Thymus (tissue), 11 donors: ENCODE measurements around the gene PTGDR2. TPM values are rescaled to one million over a fixed set of nuclear protein-coding genes. Genes with fewer than 3 reads are reported as not detected.

Source experiments
- DNase-seq, 9 donors: peaks; one replicate each; pipeline ENCODE4 v3.0.0-alpha.2; 2013; ENCODE audit warnings: low spot score in 9 of 9, low read depth in 6 of 9, missing footprints in 1 of 9
- H3K27ac ChIP-seq, 2 donors: one replicate each; pipeline ENCODE4 v1.5.1; 2013; ENCODE audit warnings: control low read depth in 1 of 2, low read depth in 1 of 2, low read length in 1 of 2, mild to moderate bottlenecking in 1 of 2, moderate library complexity in 1 of 2
- H3K27me3 ChIP-seq, 2 donors: one replicate each; pipeline ENCODE4 v1.5.1; 2013; ENCODE audit warnings: low read length in 1 of 2; ENCODE audit not compliant: control insufficient read depth in 2 of 2, insufficient read depth in 1 of 2
- H3K36me3 ChIP-seq, 2 donors: one replicate each; pipeline ENCODE4 v1.5.1; 2013; ENCODE audit warnings: low read length in 1 of 2, mild to moderate bottlenecking in 1 of 2, moderate library complexity in 1 of 2; ENCODE audit not compliant: control insufficient read depth in 2 of 2, insufficient read depth in 2 of 2
- H3K4me1 ChIP-seq, 2 donors: one replicate each; pipeline ENCODE4 v1.5.1; 2013; ENCODE audit warnings: low read length in 2 of 2; ENCODE audit not compliant: control insufficient read depth in 2 of 2, insufficient read depth in 2 of 2
- H3K4me3 ChIP-seq, 2 donors: one replicate each; pipeline ENCODE4 v1.5.1; 2013; ENCODE audit warnings: low read length in 2 of 2, control low read depth in 1 of 2, mild to moderate bottlenecking in 1 of 2
- H3K9me3 ChIP-seq, 2 donors: one replicate each; pipeline ENCODE4 v1.5.1; 2013; ENCODE audit warnings: low read length in 1 of 2, mild to moderate bottlenecking in 1 of 2; ENCODE audit not compliant: control insufficient read depth in 2 of 2, insufficient read depth in 1 of 2
- WGBS: extraction: QIAGEN DNeasy Blood & Tissue Kit; methylation state at CpG from one replicate; pipeline ENCODE4 v1.1.7; 2013; 5-methylcytosine and 5-hydroxymethylcytosine counted together
- polyA plus RNA-seq: library from polyadenylated mRNA; stranded (reverse); fragments of 200-250 nt; gene quantifications from one replicate; pipeline ENCODE4 v1.2.3, GENCODE V29; 2013
- total RNA-seq: library from RNA; stranded (reverse); fragments of 120-200 nt; gene quantifications from one replicate; pipeline ENCODE4 v1.2.4, GENCODE V29; 2013
- donor health status: healthy.

Gene PTGDR2
- total and polyA plus RNA-seq, 2 donors: 0.73 to 10.2 TPM

- Histone ChIP-seq H3K4me1 (peaks cover 45 to 71% of the 10 kb centered on the region in 2 donors), H3K4me3 (peak overlapping the region; percentile 31 to 52), H3K27ac (peak overlapping the region in 1 of 2 donors; percentile 67), H3K36me3 (peaks cover 30 to 34% of the 10 kb centered on the region in 2 donors), H3K27me3 (peaks cover 0 to 2% of the 10 kb centered on the region in 2 donors), H3K9me3 (no peaks in the 10 kb centered on the region)
- 58% methylated on average over 8 of the region's 8 CpGs for WGBS
- DNase-seq: no peak
Observed at GRCh38 chr11:60854847-60855725, 664 bp downstream of the PTGDR2 start.

- 55% methylated on average over 8 of the region's 8 CpGs for WGBS
- Histone ChIP-seq H3K27me3 (peaks cover 0 to 2% of the 10 kb centered on the region in 2 donors), H3K9me3 (no peaks in the 10 kb centered on the region), H3K4me1 (peaks cover 41 to 63% of the 10 kb centered on the region in 2 donors), H3K36me3 (peaks cover 37 to 42% of the 10 kb centered on the region in 2 donors), H3K27ac (no peak overlapping the region), H3K4me3 (peak overlapping the region in 1 of 2 donors; percentile 52)
- DNase-seq: no peak
Observed at GRCh38 chr11:60854140-60854846, 1.5 kb downstream of the PTGDR2 start.

GRCh38 chr11:60852982-60853950 lies 2.5 kb downstream of the PTGDR2 start:
- Histone ChIP-seq H3K9me3 (no peaks in the 10 kb centered on the region), H3K27ac (no peak overlapping the region), H3K27me3 (peaks cover 0 to 2% of the 10 kb centered on the region in 2 donors), H3K36me3 (peaks cover 46 to 52% of the 10 kb centered on the region in 2 donors), H3K4me3 (peak overlapping the region in 1 of 2 donors; percentile 52), H3K4me1 (peaks cover 34 to 53% of the 10 kb centered on the region in 2 donors)
- DNase-seq: no peak
- 95% methylated on average over 68 of the region's 68 CpGs for WGBS

GRCh38 chr11:60852117-60852981 lies 3.4 kb downstream of the PTGDR2 start:
- H3K36me3 ChIP-seq: peaks cover 56 to 61% of the 10 kb centered on the region in 2 donors
- no peaks in the 10 kb centered on the region for H3K9me3 ChIP-seq
- H3K27ac ChIP-seq: no peak overlapping the region
- peaks cover 26 to 44% of the 10 kb centered on the region in 2 donors for H3K4me1 ChIP-seq
- no peak overlapping the region for H3K4me3 ChIP-seq
- no peak for DNase-seq
- 96% methylated on average over 78 of the region's 78 CpGs for WGBS
- peaks cover 0 to 2% of the 10 kb centered on the region in 2 donors for H3K27me3 ChIP-seq

GRCh38 chr11:60851327-60852104 lies 4.2 kb downstream of the PTGDR2 start:
- DNase-seq: no peak
- H3K4me1 ChIP-seq: peaks cover 23 to 36% of the 10 kb centered on the region in 2 donors
- H3K36me3 ChIP-seq: peaks cover 59 to 63% of the 10 kb centered on the region in 2 donors
- peaks cover 0 to 2% of the 10 kb centered on the region in 2 donors for H3K27me3 ChIP-seq
- no peaks in the 10 kb centered on the region for H3K9me3 ChIP-seq
- H3K27ac ChIP-seq: no peak overlapping the region
- no peak overlapping the region for H3K4me3 ChIP-seq
- 94% methylated on average over 17 of the region's 17 CpGs for WGBS

- Histone ChIP-seq H3K27me3 (no peaks in the 10 kb centered on the region), H3K4me1 (peaks cover 13 to 32% of the 10 kb centered on the region in 2 donors), H3K9me3 (no peaks in the 10 kb centered on the region), H3K4me3 (no peak overlapping the region), H3K36me3 (peaks cover 66% of the 10 kb centered on the region in 2 donors), H3K27ac (no peak overlapping the region)
- 96% methylated on average over 29 of the region's 29 CpGs for WGBS
- DNase-seq: no peak
Observed at GRCh38 chr11:60849641-60850520, 5.9 kb downstream of the PTGDR2 start.

- Histone ChIP-seq H3K9me3 (no peaks in the 10 kb centered on the region), H3K36me3 (peaks cover 66 to 67% of the 10 kb centered on the region in 2 donors), H3K4me3 (no peak overlapping the region), H3K27me3 (no peaks in the 10 kb centered on the region), H3K27ac (no peak overlapping the region), H3K4me1 (peaks cover 9 to 32% of the 10 kb centered on the region in 2 donors)
- 96% methylated on average over 10 of the region's 10 CpGs for WGBS
- no peak for DNase-seq
Observed at GRCh38 chr11:60848714-60849151, 7.0 kb downstream of the PTGDR2 start.
